Stimulated activated naive CD8-positive, alpha-beta T cell treated with anti-CD3 and anti-CD28 coated beads, Interleukin-15, amount 100 ng/mL, for 72 hours (primary cell): ENCODE measurements around the gene MAGI2.

Source experiments
- ATAC-seq: fragments of 150-1000 bp; cut with Tn5 transposase; 2 replicates; pipeline ENCODE4 v1.10.0; 2021; ENCODE audit warnings: mild to moderate bottlenecking, moderate library complexity
- DNase-seq, 2 donors: peaks; one replicate each; pipeline ENCODE4 v3.0.0; 2021 to 2022
- H3K27ac Mint-ChIP-seq, 2 donors: one replicate each; pipeline ENCODE4 v1.8.0; 2022; ENCODE audit warnings: mild to moderate bottlenecking in 2 of 2, mixed read lengths in 2 of 2, moderate library complexity in 2 of 2
- H3K27me3 Mint-ChIP-seq: one replicate; pipeline ENCODE4 v1.8.0; 2022; ENCODE audit warnings: mixed read lengths
- H3K4me1 Mint-ChIP-seq: one replicate; pipeline ENCODE4 v1.8.0; 2022; ENCODE audit warnings: mild to moderate bottlenecking, mixed read lengths
- H3K4me3 Mint-ChIP-seq, 2 donors: one replicate each; pipeline ENCODE4 v1.8.0; 2022; ENCODE audit warnings: mild to moderate bottlenecking in 2 of 2, mixed read lengths in 2 of 2, moderate library complexity in 1 of 2
- H3K9me3 Mint-ChIP-seq, 2 donors: one replicate each; pipeline ENCODE4 v1.8.0; 2022; ENCODE audit warnings: mixed read lengths in 2 of 2

The MAGI2 gene

GRCh38 chr7:78178319-78178718 is 1275.1 kb downstream of the MAGI2 start:
- H3K27ac Mint-ChIP-seq = no peak overlapping the region
- no peaks in the 10 kb centered on the region for H3K9me3 Mint-ChIP-seq
- H3K4me3 Mint-ChIP-seq = no peak overlapping the region
- no peaks in the 10 kb centered on the region for H3K27me3 Mint-ChIP-seq
- ATAC-seq = no peak
- no peaks in the 10 kb centered on the region for H3K4me1 Mint-ChIP-seq
- DNase-seq = no peak

- H3K27me3 Mint-ChIP-seq = peaks cover 13% of the 10 kb centered on the region
- ATAC-seq = no peak
Measured at GRCh38 chr7:78176171-78176570, 1277.3 kb downstream of the MAGI2 start.

GRCh38 chr7:78175330-78176100 is 1278.0 kb downstream of the MAGI2 start:
- DNase-seq = no peak
- no peak overlapping the region for H3K4me3 Mint-ChIP-seq
- no peaks in the 10 kb centered on the region for H3K9me3 Mint-ChIP-seq
- ATAC-seq = no peak
- H3K27me3 Mint-ChIP-seq = peaks cover 13% of the 10 kb centered on the region
- H3K27ac Mint-ChIP-seq = no peak overlapping the region
- H3K4me1 Mint-ChIP-seq = no peaks in the 10 kb centered on the region

More at GRCh38 chr7:78176171-78176570, 1277.3 kb downstream of the MAGI2 start:
- Mint-ChIP-seq H3K4me3 (no peak overlapping the region), H3K9me3 (no peaks in the 10 kb centered on the region), H3K27ac (no peak overlapping the region), H3K4me1 (no peaks in the 10 kb centered on the region)
- DNase-seq = no peak

GRCh38 chr7:78173666-78174065 is 1279.8 kb downstream of the MAGI2 start:
- Mint-ChIP-seq H3K27ac (no peak overlapping the region), H3K27me3 (peaks cover 13% of the 10 kb centered on the region), H3K4me1 (no peaks in the 10 kb centered on the region), H3K9me3 (no peaks in the 10 kb centered on the region), H3K4me3 (no peak overlapping the region)
- no peak for DNase-seq
- no peak for ATAC-seq

GRCh38 chr7:78172933-78173591 is 1280.4 kb downstream of the MAGI2 start:
- H3K9me3 Mint-ChIP-seq = no peaks in the 10 kb centered on the region
- no peak overlapping the region for H3K27ac Mint-ChIP-seq
- H3K4me3 Mint-ChIP-seq = no peak overlapping the region
- no peaks in the 10 kb centered on the region for H3K4me1 Mint-ChIP-seq
- DNase-seq (no peak), ATAC-seq (no peak)
- peaks cover 13% of the 10 kb centered on the region for H3K27me3 Mint-ChIP-seq

GRCh38 chr7:78172267-78172757 is 1281.2 kb downstream of the MAGI2 start:
- no peak for ATAC-seq
- DNase-seq = no peak
- no peak overlapping the region for H3K4me3 Mint-ChIP-seq
- H3K27ac Mint-ChIP-seq = no peak overlapping the region
- no peaks in the 10 kb centered on the region for H3K9me3 Mint-ChIP-seq
- H3K27me3 Mint-ChIP-seq = peaks cover 13% of the 10 kb centered on the region
- no peaks in the 10 kb centered on the region for H3K4me1 Mint-ChIP-seq

GRCh38 chr7:78171398-78171797 is 1282.1 kb downstream of the MAGI2 start:
- Mint-ChIP-seq H3K4me3 (no peak overlapping the region), H3K9me3 (no peaks in the 10 kb centered on the region), H3K27me3 (peaks cover 13% of the 10 kb centered on the region), H3K27ac (no peak overlapping the region), H3K4me1 (no peaks in the 10 kb centered on the region)
- DNase-seq (no peak), ATAC-seq (no peak)

GRCh38 chr7:78170815-78171214 is 1282.7 kb downstream of the MAGI2 start:
- H3K4me1 Mint-ChIP-seq = no peaks in the 10 kb centered on the region
- ATAC-seq (no peak), DNase-seq (no peak)
- no peak overlapping the region for H3K4me3 Mint-ChIP-seq
- no peaks in the 10 kb centered on the region for H3K9me3 Mint-ChIP-seq
- H3K27me3 Mint-ChIP-seq = peaks cover 13% of the 10 kb centered on the region
- no peak overlapping the region for H3K27ac Mint-ChIP-seq

GRCh38 chr7:78169992-78170391 is 1283.5 kb downstream of the MAGI2 start:
- Mint-ChIP-seq H3K9me3 (no peaks in the 10 kb centered on the region), H3K27me3 (peaks cover 13% of the 10 kb centered on the region), H3K4me3 (no peak overlapping the region), H3K27ac (no peak overlapping the region), H3K4me1 (no peaks in the 10 kb centered on the region)
- DNase-seq = no peak
- ATAC-seq = no peak

GRCh38 chr7:78168865-78169264 is 1284.6 kb downstream of the MAGI2 start:
- Mint-ChIP-seq H3K9me3 (no peaks in the 10 kb centered on the region), H3K4me3 (no peak overlapping the region), H3K27me3 (peaks cover 13% of the 10 kb centered on the region), H3K27ac (no peak overlapping the region), H3K4me1 (no peaks in the 10 kb centered on the region)
- DNase-seq (no peak), ATAC-seq (no peak)

GRCh38 chr7:78167860-78168259 is 1285.6 kb downstream of the MAGI2 start:
- H3K9me3 Mint-ChIP-seq = no peaks in the 10 kb centered on the region
- ATAC-seq = no peak
- no peak overlapping the region for H3K27ac Mint-ChIP-seq
- peaks cover 12% of the 10 kb centered on the region for H3K27me3 Mint-ChIP-seq
- H3K4me3 Mint-ChIP-seq = no peak overlapping the region
- H3K4me1 Mint-ChIP-seq = no peaks in the 10 kb centered on the region
- no peak for DNase-seq

- no peak overlapping the region for H3K4me3 Mint-ChIP-seq
- H3K4me1 Mint-ChIP-seq = no peaks in the 10 kb centered on the region
- no peak overlapping the region for H3K27ac Mint-ChIP-seq
- no peaks in the 10 kb centered on the region for H3K9me3 Mint-ChIP-seq
- DNase-seq = no peak
- no peaks in the 10 kb centered on the region for H3K27me3 Mint-ChIP-seq
- ATAC-seq = no peak
Measured at GRCh38 chr7:78165854-78166253, 1287.6 kb downstream of the MAGI2 start.

GRCh38 chr7:78165454-78165853 is 1288.0 kb downstream of the MAGI2 start:
- H3K4me3 Mint-ChIP-seq = no peak overlapping the region
- no peaks in the 10 kb centered on the region for H3K4me1 Mint-ChIP-seq
- no peak for ATAC-seq
- no peak overlapping the region for H3K27ac Mint-ChIP-seq
- DNase-seq = no peak
- H3K27me3 Mint-ChIP-seq = no peaks in the 10 kb centered on the region
- no peaks in the 10 kb centered on the region for H3K9me3 Mint-ChIP-seq

GRCh38 chr7:78164459-78164858 is 1289.0 kb downstream of the MAGI2 start:
- H3K27me3 Mint-ChIP-seq = peaks cover 6% of the 10 kb centered on the region
- H3K4me1 Mint-ChIP-seq = no peaks in the 10 kb centered on the region
- H3K4me3 Mint-ChIP-seq = no peak overlapping the region
- ATAC-seq = no peak
- no peak overlapping the region for H3K27ac Mint-ChIP-seq
- DNase-seq = no peak
- H3K9me3 Mint-ChIP-seq = no peaks in the 10 kb centered on the region

- DNase-seq = no peak
- ATAC-seq = no peak
- Mint-ChIP-seq H3K27me3 (peaks cover 6% of the 10 kb centered on the region), H3K4me1 (no peaks in the 10 kb centered on the region), H3K9me3 (no peaks in the 10 kb centered on the region), H3K27ac (no peak overlapping the region), H3K4me3 (no peak overlapping the region)
Measured at GRCh38 chr7:78161781-78162180, 1291.7 kb downstream of the MAGI2 start.

GRCh38 chr7:78159545-78159944 is 1293.9 kb downstream of the MAGI2 start:
- no peak overlapping the region for H3K4me3 Mint-ChIP-seq
- H3K4me1 Mint-ChIP-seq = no peaks in the 10 kb centered on the region
- no peaks in the 10 kb centered on the region for H3K9me3 Mint-ChIP-seq
- peaks cover 16% of the 10 kb centered on the region for H3K27me3 Mint-ChIP-seq
- ATAC-seq (peak; percentile 15), DNase-seq (no peak)
- no peak overlapping the region for H3K27ac Mint-ChIP-seq
